Peyer's patch (tissue), 4 donors: ENCODE measurements around the gene FIZ1.

Experiments used
- POLR2A ChIP-seq, 2 donors: fragments of 450-650 bp; IDR thresholded peaks; one replicate each; pipeline ENCODE4 v1.5.1; 2017; ENCODE audit warnings: antibody characterized with exemption in 2 of 2, mild to moderate bottlenecking in 2 of 2, moderate library complexity in 2 of 2
- TF ChIP-seq, protein P1 (sequence below), 6 experiments: fragments of 450-650 bp in 4 of 6; fragments of 200-600 bp in 2 of 6; sonication (generic) in 1 of 6; IDR thresholded peaks; one replicate each; pipeline ENCODE4 v1.5.1; 2017 to 2019; ENCODE audit warnings: antibody characterized with exemption in 6 of 6, mild to moderate bottlenecking in 3 of 6, moderate library complexity in 1 of 6

DNA sequence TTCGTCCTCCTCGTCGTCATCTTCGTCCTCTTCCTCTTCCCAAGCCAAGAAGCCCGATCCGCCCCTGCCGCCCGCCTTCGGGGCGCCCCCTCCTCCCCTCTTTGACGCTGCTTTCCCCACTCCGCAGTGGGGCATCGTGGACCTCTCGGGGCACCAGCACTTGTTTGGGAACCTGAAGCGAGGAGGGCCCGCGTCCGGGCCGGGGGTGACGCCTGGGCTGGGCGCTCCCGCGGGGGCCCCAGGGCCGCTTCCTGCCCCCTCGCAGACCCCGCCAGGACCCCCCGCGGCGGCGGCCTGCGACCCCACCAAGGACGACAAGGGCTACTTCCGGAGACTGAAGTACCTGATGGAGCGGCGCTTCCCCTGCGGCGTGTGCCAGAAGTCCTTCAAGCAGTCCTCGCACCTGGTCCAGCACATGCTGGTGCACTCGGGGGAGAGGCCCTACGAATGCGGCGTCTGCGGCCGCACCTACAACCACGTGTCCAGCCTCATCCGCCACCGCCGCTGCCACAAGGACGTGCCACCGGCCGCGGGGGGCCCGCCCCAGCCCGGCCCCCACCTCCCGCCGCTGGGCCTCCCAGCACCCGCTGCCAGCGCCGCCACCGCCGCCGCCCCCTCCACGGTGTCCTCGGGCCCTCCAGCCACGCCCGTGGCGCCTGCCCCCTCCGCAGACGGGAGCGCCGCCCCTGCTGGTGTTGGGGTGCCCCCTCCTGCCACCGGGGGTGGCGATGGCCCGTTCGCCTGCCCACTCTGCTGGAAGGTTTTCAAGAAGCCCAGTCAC is 14.8 kb upstream of the FIZ1 start:
- TF ChIP-seq, protein P1, sequence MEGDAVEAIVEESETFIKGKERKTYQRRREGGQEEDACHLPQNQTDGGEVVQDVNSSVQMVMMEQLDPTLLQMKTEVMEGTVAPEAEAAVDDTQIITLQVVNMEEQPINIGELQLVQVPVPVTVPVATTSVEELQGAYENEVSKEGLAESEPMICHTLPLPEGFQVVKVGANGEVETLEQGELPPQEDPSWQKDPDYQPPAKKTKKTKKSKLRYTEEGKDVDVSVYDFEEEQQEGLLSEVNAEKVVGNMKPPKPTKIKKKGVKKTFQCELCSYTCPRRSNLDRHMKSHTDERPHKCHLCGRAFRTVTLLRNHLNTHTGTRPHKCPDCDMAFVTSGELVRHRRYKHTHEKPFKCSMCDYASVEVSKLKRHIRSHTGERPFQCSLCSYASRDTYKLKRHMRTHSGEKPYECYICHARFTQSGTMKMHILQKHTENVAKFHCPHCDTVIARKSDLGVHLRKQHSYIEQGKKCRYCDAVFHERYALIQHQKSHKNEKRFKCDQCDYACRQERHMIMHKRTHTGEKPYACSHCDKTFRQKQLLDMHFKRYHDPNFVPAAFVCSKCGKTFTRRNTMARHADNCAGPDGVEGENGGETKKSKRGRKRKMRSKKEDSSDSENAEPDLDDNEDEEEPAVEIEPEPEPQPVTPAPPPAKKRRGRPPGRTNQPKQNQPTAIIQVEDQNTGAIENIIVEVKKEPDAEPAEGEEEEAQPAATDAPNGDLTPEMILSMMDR (IDR thresholded peaks at IDR 0.05) = no peak
- TF ChIP-seq POLR2A (IDR thresholded peaks at IDR 0.05) = no peak
